ENCODE data around the gene FAM20C.

DNA sequence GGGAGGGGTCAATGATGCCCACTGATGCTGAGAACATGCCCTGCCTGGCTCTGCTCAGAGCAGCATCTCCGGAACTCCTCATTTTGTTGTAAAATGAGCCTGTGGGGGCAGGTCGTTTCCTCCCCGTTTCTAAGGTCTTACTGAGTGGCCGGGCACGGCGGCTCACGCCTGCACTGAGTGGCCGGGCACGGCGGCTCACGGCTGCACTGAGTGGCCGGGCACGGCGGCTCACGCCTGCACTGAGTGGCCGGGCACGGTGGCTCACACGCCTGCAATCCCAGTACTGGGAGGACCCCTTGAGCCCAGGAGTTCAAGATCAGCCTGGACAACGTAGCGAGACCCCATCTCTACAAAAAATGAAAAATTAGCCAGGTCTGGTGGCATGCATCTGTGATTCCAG lies 58.6 kb downstream of the FAM20C start:
- TF ChIP-seq, protein P1, sequence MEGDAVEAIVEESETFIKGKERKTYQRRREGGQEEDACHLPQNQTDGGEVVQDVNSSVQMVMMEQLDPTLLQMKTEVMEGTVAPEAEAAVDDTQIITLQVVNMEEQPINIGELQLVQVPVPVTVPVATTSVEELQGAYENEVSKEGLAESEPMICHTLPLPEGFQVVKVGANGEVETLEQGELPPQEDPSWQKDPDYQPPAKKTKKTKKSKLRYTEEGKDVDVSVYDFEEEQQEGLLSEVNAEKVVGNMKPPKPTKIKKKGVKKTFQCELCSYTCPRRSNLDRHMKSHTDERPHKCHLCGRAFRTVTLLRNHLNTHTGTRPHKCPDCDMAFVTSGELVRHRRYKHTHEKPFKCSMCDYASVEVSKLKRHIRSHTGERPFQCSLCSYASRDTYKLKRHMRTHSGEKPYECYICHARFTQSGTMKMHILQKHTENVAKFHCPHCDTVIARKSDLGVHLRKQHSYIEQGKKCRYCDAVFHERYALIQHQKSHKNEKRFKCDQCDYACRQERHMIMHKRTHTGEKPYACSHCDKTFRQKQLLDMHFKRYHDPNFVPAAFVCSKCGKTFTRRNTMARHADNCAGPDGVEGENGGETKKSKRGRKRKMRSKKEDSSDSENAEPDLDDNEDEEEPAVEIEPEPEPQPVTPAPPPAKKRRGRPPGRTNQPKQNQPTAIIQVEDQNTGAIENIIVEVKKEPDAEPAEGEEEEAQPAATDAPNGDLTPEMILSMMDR (IDR thresholded peaks at IDR 0.05) = no peak
- no peak for TF ChIP-seq POLR2AphosphoS5 (IDR thresholded peaks at IDR 0.05)
- no peak for TF ChIP-seq POLR2A (IDR thresholded peaks at IDR 0.05)
- TF ChIP-seq EP300 (IDR thresholded peaks at IDR 0.05) = no peak

Data from suprapubic skin (tissue), 4 donors.